Right lobe of liver (tissue), 6 donors: Measurements from ENCODE around the gene HBEGF. TPM values are rescaled to one million over a fixed set of nuclear protein-coding genes. Genes with fewer than 3 reads are reported as not detected.
A peak's percentile ranks its signal among the peaks of the same experiment; 100 is the strongest.

Experiments
- ATAC-seq, 4 donors: fragments of 200-7000 bp; cut with Tn5 transposase; one replicate each; pipeline ENCODE4 v1.9.1; 2020; ENCODE audit warnings: mild to moderate bottlenecking in 4 of 4, moderate library complexity in 4 of 4
- DNase-seq, 3 donors: peaks; one replicate each; pipeline ENCODE4 v3.0.0-alpha.2; 2020
- H3K27ac ChIP-seq, 3 donors: fragments of 200-600 bp; one replicate each; pipeline ENCODE4 v1.8.0; 2022
- H3K27me3 ChIP-seq, 2 donors: fragments of 200-600 bp; one replicate each; pipeline ENCODE4 v1.8.0; 2022
- H3K36me3 ChIP-seq, 4 donors: fragments of 200-600 bp; sonication (generic) in 1 of 4; one replicate each; pipeline versions ENCODE4 v1.5.1 to v1.8.0; 2017 to 2022; ENCODE audit warnings: control low read depth in 1 of 4
- H3K4me1 ChIP-seq, 4 donors: fragments of 200-600 bp; sonication (generic) in 1 of 4; one replicate each; pipeline versions ENCODE4 v1.5.1 to v1.8.0; 2017 to 2022; ENCODE audit warnings: control low read depth in 1 of 4
- H3K4me3 ChIP-seq, 3 donors: fragments of 200-600 bp; one replicate each; pipeline ENCODE4 v1.8.0; 2022
- H3K9me3 ChIP-seq, 4 donors: fragments of 200-600 bp; sonication (generic) in 1 of 4; one replicate each; pipeline versions ENCODE4 v1.5.1 to v1.8.0; 2017 to 2022; ENCODE audit warnings: control low read depth in 1 of 4
- CTCF ChIP-seq, 4 donors: fragments of 200-600 bp in 3 of 4; fragments of 450-650 bp in 1 of 4; IDR thresholded peaks; one replicate each; pipeline versions ENCODE4 v1.5.1 to v1.8.0; 2016 to 2022; ENCODE audit warnings: antibody characterized with exemption in 4 of 4, mild to moderate bottlenecking in 2 of 4
- POLR2A ChIP-seq: fragments of 450-650 bp; IDR thresholded peaks from one replicate; pipeline ENCODE4 v1.6.1; 2017; ENCODE audit warnings: antibody characterized with exemption, mild to moderate bottlenecking
- WGBS: methylation state at CpG from one replicate; pipeline ENCODE4 v1.1.6; 2018; ENCODE audit warnings: low coverage, low lambda C conversion rate; ENCODE audit not compliant: insufficient coverage; ENCODE audit errors: missing lambda C conversion rate; 5-methylcytosine and 5-hydroxymethylcytosine counted together
- intact Hi-C, 2 donors: fragments of 100-400 bp; cut with DNase I; formaldehyde crosslinking; loops; one replicate each; pipeline versions ENCODE4 v1.11.2 to v1.14.1; 2022
- total RNA-seq, 6 experiments: library from RNA; depleted of rRNA in 2 of 6; stranded (reverse); fragments of >200 nt in 2 of 6; fragmentation: NEBNext Ultra II Directional in 3 of 6; extraction: Animal tissue kit (Norgen Biotek cat#: 25700) in 3 of 6; gene quantifications; one replicate each; pipeline versions ENCODE4 v1.1.0 to v1.2.4, GENCODE V29; 2016 to 2023
- donor health status: DM: no; HTN: yes; CAD: no.
- donor health status: DM: no; HTN: no; CAD: no.
- donor health status: DM: no; HTN: no; CAD: no.
- donor health status: DM: no; HTN: yes; CAD: no.
- donor health status: DM: no; HTN: yes; CAD: no.

HBEGF gene
- total RNA-seq, 6 experiments from 2014 or later: 0.42 to 1.8 (median 0.78) TPM

GRCh38 chr5:140360101-140360500 lies 13.7 kb upstream of the HBEGF start, which contains the start of gene SLC4A9:
Gene SLC4A9, plus strand, starts transcription at chr5:140360194. Its CDS starts 43 bp downstream, at chr5:140360237.
- Histone ChIP-seq H3K9me3 (no peaks in the 10 kb centered on the region), H3K4me1 (peaks cover 0 to 4% (median 0%) of the 10 kb centered on the region in 4 donors), H3K27me3 (no peaks in the 10 kb centered on the region), H3K4me3 (no peak within 1 kb of the TSS), H3K27ac (no peak within 1 kb of the TSS), H3K36me3 (no peaks in the 10 kb centered on the region)
- intact Hi-C loops: loop anchor here in 1 of 2 donors (10.0 kb wide), 1 partner anchor 355 kb away; no protein-coding TSS in a partner anchor
- no peak for DNase-seq
- ATAC-seq: no peak
- TF ChIP-seq POLR2A: no peak
- TF ChIP-seq CTCF (IDR thresholded peaks at IDR 0.05): no peak
- no CpG with 5 or more reads among the region's 2 CpGs for WGBS

- intact Hi-C loops: loop anchor here in 1 of 2 donors (5.0 kb wide), 1 partner anchor 117 kb away; no protein-coding TSS in a partner anchor
- Histone ChIP-seq H3K27me3 (no peaks in the 10 kb centered on the region), H3K27ac (no peak overlapping the region), H3K4me3 (no peak overlapping the region), H3K4me1 (peaks cover 0 to 4% (median 0%) of the 10 kb centered on the region in 4 donors), H3K36me3 (no peaks in the 10 kb centered on the region), H3K9me3 (no peaks in the 10 kb centered on the region)
- 79% methylated on average over 4 of the region's 4 CpGs for WGBS
- no peak for ATAC-seq
- no peak for TF ChIP-seq POLR2A
- peak in 3 of 4 donors; percentile 31 to 38 (median 36) for TF ChIP-seq CTCF (IDR thresholded peaks at IDR 0.05)
- DNase-seq: no peak
Measured at GRCh38 chr5:140358738-140359310, 12.4 kb upstream of the HBEGF start.

GRCh38 chr5:140357726-140358093 lies 11.3 kb upstream of the HBEGF start:
- no peaks in the 10 kb centered on the region for H3K36me3 ChIP-seq
- peak; percentile 80 to 84 (median 82) for DNase-seq
- no peak for TF ChIP-seq POLR2A
- peak; percentile 84 to 90 (median 87) for TF ChIP-seq CTCF (IDR thresholded peaks at IDR 0.05)
- no peaks in the 10 kb centered on the region for H3K4me1 ChIP-seq
- peak; percentile 96 to 99 (median 98) for ATAC-seq
- no peaks in the 10 kb centered on the region for H3K9me3 ChIP-seq
- under 1% methylated on average over 11 of the region's 18 CpGs for WGBS
- H3K4me3 ChIP-seq: no peak overlapping the region
- H3K27ac ChIP-seq: no peak overlapping the region
- intact Hi-C loops: loop anchor here in 1 of 2 donors (5.0 kb wide), 1 partner anchor 115 kb away; no protein-coding TSS in a partner anchor
- H3K27me3 ChIP-seq: no peaks in the 10 kb centered on the region

GRCh38 chr5:140356853-140357725 lies 10.7 kb upstream of the HBEGF start:
- TF ChIP-seq CTCF (IDR thresholded peaks at IDR 0.05): no peak
- TF ChIP-seq POLR2A: no peak
- H3K27me3 ChIP-seq: no peaks in the 10 kb centered on the region
- H3K4me3 ChIP-seq: no peak overlapping the region
- no peaks in the 10 kb centered on the region for H3K4me1 ChIP-seq
- H3K27ac ChIP-seq: no peak overlapping the region
- no peak for DNase-seq
- no peaks in the 10 kb centered on the region for H3K36me3 ChIP-seq
- ATAC-seq: no peak
- WGBS: 18% methylated on average over 5 of the region's 10 CpGs
- no peaks in the 10 kb centered on the region for H3K9me3 ChIP-seq
- intact Hi-C loops: loop anchor here in 1 of 2 donors (5.0 kb wide), 1 partner anchor 115 kb away; no protein-coding TSS in a partner anchor
